OCI-M2 (cell line): ENCODE measurements around the gene FAM161B.
"Not testable (repeated sequence)": the region's sequence is repeated elsewhere in the genome, so short reads cannot be mapped to it uniquely, and the experiment has no call there.

Source experiments
- DNase-seq: peaks from one replicate; lab custom pipeline; 2025; ENCODE audit not compliant: unreplicated experiment; lab: John Stamatoyannopoulos, UW

FAM161B gene

GRCh38 chr14:73949752-73950734 lies at the start of gene FAM161B, which contains the start of gene COQ6:
FAM161B (minus strand) TSS chr14:73950094; CDS start chr14:73950026, 68 bp downstream.
COQ6 (plus strand) TSS chr14:73950302; CDS start chr14:73950333, 31 bp downstream.
- peak; percentile 96 for DNase-seq

- no peak for DNase-seq
Observed at GRCh38 chr14:73998726-73999125, 48.8 kb upstream of the FAM161B start.

GRCh38 chr14:73997944-73998447 lies 48.1 kb upstream of the FAM161B start:
- DNase-seq: no peak

GRCh38 chr14:73997108-73997943 lies 47.4 kb upstream of the FAM161B start:
- no peak for DNase-seq

- DNase-seq: no peak
Observed at GRCh38 chr14:73996731-73997107, 46.8 kb upstream of the FAM161B start.

- no peak for DNase-seq
Observed at GRCh38 chr14:73995977-73996378, 46.1 kb upstream of the FAM161B start.

- DNase-seq: not testable (repeated sequence)
Observed at GRCh38 chr14:73994926-73995325, 45.0 kb upstream of the FAM161B start.

GRCh38 chr14:73991092-73991491 lies 41.2 kb upstream of the FAM161B start:
- no peak for DNase-seq

GRCh38 chr14:73988656-73989055 lies 38.8 kb upstream of the FAM161B start:
- DNase-seq: not testable (repeated sequence)

GRCh38 chr14:73988065-73988464 lies 38.2 kb upstream of the FAM161B start:
- no peak for DNase-seq

GRCh38 chr14:73977896-73978295 lies 28.0 kb upstream of the FAM161B start:
- DNase-seq: no peak

- DNase-seq: no peak
Observed at GRCh38 chr14:73976125-73976524, 26.2 kb upstream of the FAM161B start.

GRCh38 chr14:73973497-73973896 lies 23.6 kb upstream of the FAM161B start:
- DNase-seq: no peak

- no peak for DNase-seq
Observed at GRCh38 chr14:73968885-73969284, 19.0 kb upstream of the FAM161B start.

GRCh38 chr14:73965216-73965615 lies 15.3 kb upstream of the FAM161B start:
- no peak for DNase-seq

GRCh38 chr14:73961192-73961591 lies 11.3 kb upstream of the FAM161B start:
- no peak for DNase-seq

- DNase-seq: no peak
Observed at GRCh38 chr14:73958591-73958990, 8.7 kb upstream of the FAM161B start.

GRCh38 chr14:73955674-73956073 lies 5.8 kb upstream of the FAM161B start:
- DNase-seq: no peak

- DNase-seq: no peak
Observed at GRCh38 chr14:73953731-73954130, 3.8 kb upstream of the FAM161B start.

GRCh38 chr14:73945159-73945670 lies 4.7 kb downstream of the FAM161B start:
- DNase-seq: no peak
